ENCODE measurements around the gene PLPPR1. TPM values are rescaled to one million over a fixed set of nuclear protein-coding genes. Genes with fewer than 3 reads are reported as not detected.

PLPPR1 gene
- polyA plus RNA-seq, 1 donor from 2014 or later: 157 TPM

DNA sequence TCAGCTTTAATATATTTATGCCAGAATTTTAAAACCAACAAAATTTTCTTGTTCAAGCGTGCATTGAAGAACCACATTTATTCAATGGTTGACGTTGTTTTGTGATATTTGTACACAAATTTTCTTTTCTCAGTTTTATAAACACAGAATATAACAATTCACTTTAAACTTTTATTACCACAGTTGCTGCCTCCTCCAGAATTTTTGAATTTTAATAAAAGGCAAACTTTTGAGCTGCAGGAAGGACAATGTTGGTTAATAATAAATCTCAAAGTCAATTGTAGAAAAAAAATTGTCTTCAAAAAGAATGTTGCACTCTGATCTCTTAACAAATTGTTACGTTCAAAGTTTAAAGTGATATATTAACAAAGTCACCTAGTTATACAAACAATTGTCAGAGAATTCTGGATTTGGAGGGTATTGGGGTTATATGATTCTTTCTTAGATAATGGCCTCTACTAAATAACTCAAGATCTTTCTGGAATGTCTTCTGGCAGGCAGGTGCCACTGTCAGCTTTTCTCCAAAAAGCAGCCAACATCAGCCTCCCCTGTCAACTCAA is 295.8 kb downstream of the PLPPR1 start:
- H2AFZ ChIP-seq (ENCODE audit: low read depth, low read length): no peak overlapping the region
- no peaks in the 10 kb centered on the region for H3K79me2 ChIP-seq (replicated peaks; ENCODE audit: insufficient read depth, low read length)
- no peak for TF ChIP-seq TAF1 (IDR thresholded peaks at IDR 0.05; ENCODE audit: low read depth)
- no peak for TF ChIP-seq MXI1 (conservative IDR thresholded peaks at IDR 0.05; ENCODE audit: poor library complexity, severe bottlenecking)
- no peaks in the 10 kb centered on the region for H3K27me3 ChIP-seq (ENCODE audit: insufficient read depth, low read depth, low read length)
- no peak overlapping the region for H3K4me3 ChIP-seq (ENCODE audit: low read length)
- no peaks in the 10 kb centered on the region for H3K9me2 ChIP-seq (ENCODE audit: insufficient read depth, low read length)
- no peak overlapping the region for H3K9ac ChIP-seq (ENCODE audit: low read length)
- no peaks in the 10 kb centered on the region for H3K36me3 ChIP-seq (ENCODE audit: insufficient read depth, low read length)
- no peak overlapping the region for H3K4me2 ChIP-seq (ENCODE audit: low read length)
- H3F3A ChIP-seq (ENCODE audit: insufficient read depth, low read length, poor library complexity, severe bottlenecking): no peaks in the 10 kb centered on the region
- no peaks in the 10 kb centered on the region for H4K20me1 ChIP-seq (ENCODE audit: insufficient read depth)
- no peak overlapping the region for H3K27ac ChIP-seq (ENCODE audit: low read length)
- no peaks in the 10 kb centered on the region for H3K9me3 ChIP-seq (ENCODE audit: low read length)

DNA sequence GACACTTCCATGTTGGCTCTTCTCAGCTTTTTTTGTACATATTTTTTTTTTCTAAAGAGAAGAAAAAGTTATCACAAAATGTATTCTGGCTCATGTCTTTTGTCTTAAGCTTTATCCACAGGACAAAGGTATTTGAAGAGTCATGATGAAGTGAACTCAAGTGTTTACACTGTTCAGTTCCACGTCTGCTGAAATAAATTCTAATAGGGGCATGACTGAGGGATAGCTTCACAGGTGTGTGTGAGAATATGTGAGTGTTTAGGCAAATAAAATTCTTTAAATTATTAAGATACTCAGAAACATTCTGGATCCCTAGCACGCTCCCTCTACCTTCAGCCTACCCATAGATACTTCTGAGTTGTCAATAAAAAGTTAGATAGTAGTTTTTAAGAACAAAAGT is 296.5 kb downstream of the PLPPR1 start:
- no peaks in the 10 kb centered on the region for H4K20me1 ChIP-seq (ENCODE audit: insufficient read depth)
- H2AFZ ChIP-seq (ENCODE audit: low read depth, low read length): no peak overlapping the region
- H3K4me3 ChIP-seq (ENCODE audit: low read length): no peak overlapping the region
- H3K4me2 ChIP-seq (ENCODE audit: low read length): no peak overlapping the region
- no peak overlapping the region for H3K27ac ChIP-seq (ENCODE audit: low read length)
- no peak for TF ChIP-seq EZH2 (IDR thresholded peaks at IDR 0.05; ENCODE audit: borderline replicate concordance, insufficient read depth, low read length, poor library complexity, severe bottlenecking)
- TF ChIP-seq MXI1 (conservative IDR thresholded peaks at IDR 0.05; ENCODE audit: poor library complexity, severe bottlenecking): no peak
- no peak for TF ChIP-seq SMC3 (conservative IDR thresholded peaks at IDR 0.05; ENCODE audit: poor library complexity)
- no peak for TF ChIP-seq EP300 (conservative IDR thresholded peaks at IDR 0.05; ENCODE audit: poor library complexity, severe bottlenecking)
- TF ChIP-seq POLR2AphosphoS5 (IDR thresholded peaks at IDR 0.05): no peak
- no peak for TF ChIP-seq RAD21 (conservative IDR thresholded peaks at IDR 0.05)
- no peak for TF ChIP-seq TAF1 (IDR thresholded peaks at IDR 0.05; ENCODE audit: low read depth)
- TF ChIP-seq, protein P1, sequence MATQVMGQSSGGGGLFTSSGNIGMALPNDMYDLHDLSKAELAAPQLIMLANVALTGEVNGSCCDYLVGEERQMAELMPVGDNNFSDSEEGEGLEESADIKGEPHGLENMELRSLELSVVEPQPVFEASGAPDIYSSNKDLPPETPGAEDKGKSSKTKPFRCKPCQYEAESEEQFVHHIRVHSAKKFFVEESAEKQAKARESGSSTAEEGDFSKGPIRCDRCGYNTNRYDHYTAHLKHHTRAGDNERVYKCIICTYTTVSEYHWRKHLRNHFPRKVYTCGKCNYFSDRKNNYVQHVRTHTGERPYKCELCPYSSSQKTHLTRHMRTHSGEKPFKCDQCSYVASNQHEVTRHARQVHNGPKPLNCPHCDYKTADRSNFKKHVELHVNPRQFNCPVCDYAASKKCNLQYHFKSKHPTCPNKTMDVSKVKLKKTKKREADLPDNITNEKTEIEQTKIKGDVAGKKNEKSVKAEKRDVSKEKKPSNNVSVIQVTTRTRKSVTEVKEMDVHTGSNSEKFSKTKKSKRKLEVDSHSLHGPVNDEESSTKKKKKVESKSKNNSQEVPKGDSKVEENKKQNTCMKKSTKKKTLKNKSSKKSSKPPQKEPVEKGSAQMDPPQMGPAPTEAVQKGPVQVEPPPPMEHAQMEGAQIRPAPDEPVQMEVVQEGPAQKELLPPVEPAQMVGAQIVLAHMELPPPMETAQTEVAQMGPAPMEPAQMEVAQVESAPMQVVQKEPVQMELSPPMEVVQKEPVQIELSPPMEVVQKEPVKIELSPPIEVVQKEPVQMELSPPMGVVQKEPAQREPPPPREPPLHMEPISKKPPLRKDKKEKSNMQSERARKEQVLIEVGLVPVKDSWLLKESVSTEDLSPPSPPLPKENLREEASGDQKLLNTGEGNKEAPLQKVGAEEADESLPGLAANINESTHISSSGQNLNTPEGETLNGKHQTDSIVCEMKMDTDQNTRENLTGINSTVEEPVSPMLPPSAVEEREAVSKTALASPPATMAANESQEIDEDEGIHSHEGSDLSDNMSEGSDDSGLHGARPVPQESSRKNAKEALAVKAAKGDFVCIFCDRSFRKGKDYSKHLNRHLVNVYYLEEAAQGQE (IDR thresholded peaks at IDR 0.05; ENCODE audit: borderline replicate concordance): no peak
- TF ChIP-seq, protein P2, sequence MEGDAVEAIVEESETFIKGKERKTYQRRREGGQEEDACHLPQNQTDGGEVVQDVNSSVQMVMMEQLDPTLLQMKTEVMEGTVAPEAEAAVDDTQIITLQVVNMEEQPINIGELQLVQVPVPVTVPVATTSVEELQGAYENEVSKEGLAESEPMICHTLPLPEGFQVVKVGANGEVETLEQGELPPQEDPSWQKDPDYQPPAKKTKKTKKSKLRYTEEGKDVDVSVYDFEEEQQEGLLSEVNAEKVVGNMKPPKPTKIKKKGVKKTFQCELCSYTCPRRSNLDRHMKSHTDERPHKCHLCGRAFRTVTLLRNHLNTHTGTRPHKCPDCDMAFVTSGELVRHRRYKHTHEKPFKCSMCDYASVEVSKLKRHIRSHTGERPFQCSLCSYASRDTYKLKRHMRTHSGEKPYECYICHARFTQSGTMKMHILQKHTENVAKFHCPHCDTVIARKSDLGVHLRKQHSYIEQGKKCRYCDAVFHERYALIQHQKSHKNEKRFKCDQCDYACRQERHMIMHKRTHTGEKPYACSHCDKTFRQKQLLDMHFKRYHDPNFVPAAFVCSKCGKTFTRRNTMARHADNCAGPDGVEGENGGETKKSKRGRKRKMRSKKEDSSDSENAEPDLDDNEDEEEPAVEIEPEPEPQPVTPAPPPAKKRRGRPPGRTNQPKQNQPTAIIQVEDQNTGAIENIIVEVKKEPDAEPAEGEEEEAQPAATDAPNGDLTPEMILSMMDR (IDR thresholded peaks at IDR 0.05; ENCODE audit: poor library complexity, severe bottlenecking): no peak
- no peaks in the 10 kb centered on the region for H3K79me2 ChIP-seq (replicated peaks; ENCODE audit: insufficient read depth, low read length)
- H3K36me3 ChIP-seq (ENCODE audit: insufficient read depth, low read length): no peaks in the 10 kb centered on the region
- no peak overlapping the region for H3K9ac ChIP-seq (ENCODE audit: low read length)
- H3K9me2 ChIP-seq (ENCODE audit: insufficient read depth, low read length): no peaks in the 10 kb centered on the region
- no peaks in the 10 kb centered on the region for H3F3A ChIP-seq (ENCODE audit: insufficient read depth, low read length, poor library complexity, severe bottlenecking)
- no peaks in the 10 kb centered on the region for H3K27me3 ChIP-seq (ENCODE audit: insufficient read depth, low read depth, low read length)
- no peaks in the 10 kb centered on the region for H3K9me3 ChIP-seq (ENCODE audit: low read length)

All from neural cell (in vitro differentiated cells).